Mesenchymal stem cell (in vitro differentiated cells and primary cell): Measurements from ENCODE around the gene SOX6.
"Not testable (repeated sequence)": the region's sequence is repeated elsewhere in the genome, so short reads cannot be mapped to it uniquely, and the experiment has no call there.

ENCODE experiments used
- DNase-seq: peaks from one replicate; pipeline ENCODE4 v3.0.0-alpha.2; 2013
- H2AFZ ChIP-seq: one replicate; pipeline ENCODE4 v1.6.1; 2013; ENCODE audit warnings: low read depth, mild to moderate bottlenecking, control low read depth, inconsistent platforms, low read length, moderate library complexity
- H2AK5ac ChIP-seq: 2 replicates; pipeline ENCODE4 v1.6.1; 2013; ENCODE audit warnings: low read length, moderate library complexity, mild to moderate bottlenecking, inconsistent platforms; ENCODE audit not compliant: severe bottlenecking
- H2BK120ac ChIP-seq: one replicate; pipeline ENCODE4 v1.6.1; 2013; ENCODE audit warnings: low read depth, mild to moderate bottlenecking, inconsistent platforms, low read length, moderate library complexity
- H2BK12ac ChIP-seq, 2 experiments: one replicate each; pipeline ENCODE4 v1.6.1; 2013; ENCODE audit warnings: inconsistent platforms in 2 of 2, low read length in 2 of 2, mild to moderate bottlenecking in 2 of 2, moderate library complexity in 2 of 2, control low read depth in 1 of 2
- H2BK15ac ChIP-seq: one replicate; pipeline ENCODE4 v1.6.1; 2013; ENCODE audit warnings: mild to moderate bottlenecking, low read depth, inconsistent platforms; ENCODE audit not compliant: poor library complexity, severe bottlenecking
- H2BK5ac ChIP-seq: 2 replicates; pipeline ENCODE4 v1.6.1; 2013; ENCODE audit warnings: low read depth, mild to moderate bottlenecking, low read length, control low read depth, inconsistent platforms; ENCODE audit not compliant: poor library complexity, severe bottlenecking
- H3K14ac ChIP-seq, 2 experiments: one replicate each; pipeline ENCODE4 v1.6.1; 2013; ENCODE audit warnings: inconsistent platforms in 2 of 2, low read length in 2 of 2, control low read depth in 1 of 2, mild to moderate bottlenecking in 1 of 2, moderate library complexity in 1 of 2
- H3K18ac ChIP-seq, 2 experiments: one replicate each; pipeline ENCODE4 v1.6.1; 2013; ENCODE audit warnings: inconsistent platforms in 2 of 2, low read length in 2 of 2, control low read depth in 1 of 2, low read depth in 1 of 2, mild to moderate bottlenecking in 1 of 2
- H3K23ac ChIP-seq, 2 experiments: one replicate each; pipeline ENCODE4 v1.6.1; 2013; ENCODE audit warnings: inconsistent platforms in 2 of 2, low read length in 2 of 2, mild to moderate bottlenecking in 2 of 2, moderate library complexity in 2 of 2, control low read depth in 1 of 2
- H3K27ac ChIP-seq: 2 replicates; pipeline ENCODE4 v1.5.1; 2013; ENCODE audit warnings: mild to moderate bottlenecking, moderate library complexity, low read length, control low read depth, inconsistent platforms; ENCODE audit not compliant: poor library complexity, severe bottlenecking
- H3K27me3 ChIP-seq, 2 experiments: 2 replicates each; pipeline versions ENCODE4 v1.6.1 to v1.7.0; 2013; ENCODE audit warnings: low read length in 2 of 2, mild to moderate bottlenecking in 2 of 2, moderate library complexity in 2 of 2, control low read depth in 1 of 2, inconsistent platforms in 1 of 2; ENCODE audit not compliant: control insufficient read depth in 1 of 2, insufficient read depth in 1 of 2
- H3K36me3 ChIP-seq, 2 experiments: 2 replicates each; pipeline versions ENCODE4 v1.6.1 to v1.7.0; 2013; ENCODE audit warnings: low read length in 2 of 2, control low read depth in 1 of 2, inconsistent platforms in 1 of 2, low read depth in 1 of 2, mild to moderate bottlenecking in 1 of 2; ENCODE audit not compliant: insufficient read depth in 2 of 2, control insufficient read depth in 1 of 2
- H3K4ac ChIP-seq, 2 experiments: one replicate each; pipeline ENCODE4 v1.6.1; 2013; ENCODE audit warnings: inconsistent platforms in 2 of 2, low read length in 2 of 2, mild to moderate bottlenecking in 2 of 2, moderate library complexity in 2 of 2, control low read depth in 1 of 2, low read depth in 1 of 2
- H3K4me1 ChIP-seq: 2 replicates; pipeline ENCODE4 v1.6.1; 2013; ENCODE audit warnings: low read depth, low read length, control low read depth; ENCODE audit not compliant: control insufficient read depth, insufficient read depth
- H3K4me2 ChIP-seq: 2 replicates; pipeline ENCODE4 v1.6.1; 2013; ENCODE audit warnings: low read length, mild to moderate bottlenecking, inconsistent platforms; ENCODE audit not compliant: poor library complexity, severe bottlenecking
- H3K4me3 ChIP-seq, 2 experiments: 2 replicates each; pipeline versions ENCODE4 v1.5.1 to v1.7.0; 2013; ENCODE audit warnings: low read length in 2 of 2, mild to moderate bottlenecking in 2 of 2, control low read depth in 1 of 2, low read depth in 1 of 2; ENCODE audit not compliant: insufficient read depth in 1 of 2
- H3K79me1 ChIP-seq: replicated peaks from 2 replicates; pipeline ENCODE4 v1.6.1; 2013; ENCODE audit warnings: mild to moderate bottlenecking, control low read depth, low read length, inconsistent platforms; ENCODE audit not compliant: poor library complexity, severe bottlenecking
- H3K9ac ChIP-seq: 2 replicates; pipeline ENCODE4 v1.7.0; 2013; ENCODE audit warnings: mild to moderate bottlenecking, low read length, moderate library complexity
- H3K9me3 ChIP-seq: 2 replicates; pipeline ENCODE4 v1.7.0; 2013; ENCODE audit warnings: mild to moderate bottlenecking, low read length; ENCODE audit not compliant: control insufficient read depth
- H4K8ac ChIP-seq: one replicate; pipeline ENCODE4 v1.6.1; 2013; ENCODE audit warnings: inconsistent platforms, mild to moderate bottlenecking, low read length, moderate library complexity
- H4K91ac ChIP-seq: one replicate; pipeline ENCODE4 v1.6.1; 2013; ENCODE audit warnings: mild to moderate bottlenecking, low read length, inconsistent platforms
- WGBS: methylation state at CpG from one replicate; pipeline ENCODE4 v1.1.7; 2013; ENCODE audit warnings: mixed read lengths; 5-methylcytosine and 5-hydroxymethylcytosine counted together

The SOX6 gene

DNA sequence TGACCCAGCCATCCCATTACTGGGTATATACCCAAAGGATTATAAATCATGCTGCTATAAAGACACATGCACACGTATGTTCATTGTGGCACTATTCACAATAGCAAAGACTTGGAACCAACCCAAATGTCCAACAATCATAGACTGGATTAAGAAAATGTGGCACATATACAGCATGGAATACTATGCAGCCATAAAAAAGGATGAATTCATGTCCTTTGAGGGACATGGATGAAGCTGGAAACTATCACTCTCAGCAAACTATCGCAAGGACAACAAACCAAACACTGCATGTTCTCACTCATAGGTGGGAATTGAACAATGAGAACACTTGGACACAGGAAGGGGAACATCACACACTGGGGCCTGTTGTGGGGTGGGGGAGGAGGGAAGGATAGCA, 209.4 kb downstream of the SOX6 start:
- H3K27me3 ChIP-seq, H2BK120ac ChIP-seq, H2AK5ac ChIP-seq, H2AFZ ChIP-seq, H3K4ac ChIP-seq, DNase-seq, H3K36me3 ChIP-seq, H3K4me1 ChIP-seq, H4K8ac ChIP-seq, H2BK15ac ChIP-seq, H3K9ac ChIP-seq, H3K23ac ChIP-seq, H2BK5ac ChIP-seq, H4K91ac ChIP-seq, H2BK12ac ChIP-seq, H3K18ac ChIP-seq, H3K9me3 ChIP-seq, H3K4me3 ChIP-seq, H3K14ac ChIP-seq, H3K4me2 ChIP-seq, H3K27ac ChIP-seq, H3K79me1 ChIP-seq: not testable (repeated sequence)
- WGBS = no CpG with 5 or more reads among the region's 2 CpGs

DNA sequence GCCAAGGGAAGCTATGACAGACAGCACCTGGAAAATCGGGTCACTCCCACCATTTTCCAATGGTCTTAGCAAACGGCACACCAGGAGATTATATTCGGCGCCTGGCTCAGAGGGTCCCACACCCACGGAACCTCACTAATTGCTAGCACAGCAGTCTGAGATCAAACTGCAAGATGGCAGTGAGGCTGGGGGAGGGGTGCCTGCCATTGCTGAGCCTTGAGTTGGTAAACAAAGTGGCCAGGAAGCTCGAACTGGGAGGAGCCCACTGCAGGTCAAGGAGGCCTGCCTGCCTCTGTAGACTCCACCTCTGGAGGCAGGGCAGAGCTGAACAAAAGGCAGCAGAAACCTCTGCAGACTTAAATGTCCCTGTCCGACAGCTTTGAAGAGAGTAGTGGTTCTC, 214.7 kb downstream of the SOX6 start:
- H2BK15ac ChIP-seq, H2BK12ac ChIP-seq, H3K4me1 ChIP-seq, H3K9ac ChIP-seq, H2BK5ac ChIP-seq, H3K4me2 ChIP-seq, H3K79me1 ChIP-seq, H2AK5ac ChIP-seq, H3K4ac ChIP-seq, H3K23ac ChIP-seq, H3K9me3 ChIP-seq, H3K18ac ChIP-seq, H2AFZ ChIP-seq, DNase-seq, H3K27ac ChIP-seq, H4K8ac ChIP-seq, H3K14ac ChIP-seq, H3K27me3 ChIP-seq, H2BK120ac ChIP-seq, H3K4me3 ChIP-seq, H3K36me3 ChIP-seq, H4K91ac ChIP-seq: not testable (repeated sequence)
- 94% methylated on average over 7 of the region's 7 CpGs for WGBS

DNA sequence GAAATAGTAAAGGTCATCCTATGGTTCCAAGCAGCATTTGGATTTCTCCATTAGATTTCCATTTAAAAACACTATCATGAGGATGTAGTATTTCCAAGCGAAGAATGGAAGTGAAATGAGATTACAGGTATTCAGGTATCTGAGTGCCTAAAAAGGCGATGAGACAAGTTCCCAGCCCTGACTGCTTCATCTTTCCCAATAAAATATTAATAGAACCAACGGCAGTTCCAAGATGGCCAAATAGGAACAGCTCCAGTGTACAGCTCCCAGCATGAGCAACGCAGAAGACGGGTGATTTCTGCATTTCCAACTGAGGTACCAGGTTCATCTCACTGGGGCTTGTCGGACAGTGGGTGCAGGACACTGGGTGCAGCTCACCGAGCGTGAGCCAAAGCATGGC, 215.2 kb downstream of the SOX6 start:
- not testable (repeated sequence) for H4K8ac ChIP-seq, H2AFZ ChIP-seq, H3K4me2 ChIP-seq, H3K4me3 ChIP-seq, H2BK5ac ChIP-seq, H3K36me3 ChIP-seq, DNase-seq, H3K4ac ChIP-seq, H3K9me3 ChIP-seq, H2BK12ac ChIP-seq, H2AK5ac ChIP-seq, H3K23ac ChIP-seq, H3K14ac ChIP-seq, H3K4me1 ChIP-seq, H4K91ac ChIP-seq, H2BK120ac ChIP-seq, H3K9ac ChIP-seq, H3K27me3 ChIP-seq, H3K18ac ChIP-seq, H2BK15ac ChIP-seq, H3K79me1 ChIP-seq, H3K27ac ChIP-seq
- 97% methylated on average over 7 of the region's 8 CpGs for WGBS

DNA sequence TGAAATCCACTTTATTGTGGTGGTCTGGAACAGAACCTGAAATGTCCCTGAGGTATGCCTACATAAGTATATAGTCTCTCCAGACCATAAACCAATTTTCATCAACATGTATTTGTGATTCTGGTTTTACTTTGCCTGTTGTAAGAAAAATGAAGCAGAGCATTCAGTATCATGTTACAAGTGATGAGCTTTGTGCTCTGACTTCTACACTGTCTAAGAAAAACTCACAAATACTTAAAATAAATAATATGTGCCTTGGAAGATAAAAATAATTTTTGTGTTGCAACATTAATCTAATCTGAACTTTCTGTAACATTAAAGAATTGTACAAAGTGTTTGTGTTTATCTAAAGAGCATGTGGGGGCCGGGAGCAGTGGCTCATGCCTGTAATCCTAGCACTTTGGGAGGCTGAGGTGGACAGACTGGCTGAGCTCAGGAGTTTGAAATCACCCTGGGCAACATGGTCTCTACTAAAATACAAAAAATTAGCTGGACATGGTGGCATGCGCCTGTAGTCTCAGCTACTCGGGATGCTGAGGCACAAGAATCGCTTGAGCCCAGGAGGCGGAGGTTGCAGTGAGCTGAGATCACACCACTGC, 219.5 kb downstream of the SOX6 start:
- no peak overlapping the region for H4K91ac ChIP-seq
- no peak for DNase-seq
- WGBS = 98% methylated on average over 5 of the region's 5 CpGs
- no peak overlapping the region for H2BK120ac ChIP-seq
- H2BK5ac ChIP-seq = no peak overlapping the region
- H3K18ac ChIP-seq = no peak overlapping the region
- no peak overlapping the region for H3K4ac ChIP-seq
- peaks cover 6% of the 10 kb centered on the region for H3K9me3 ChIP-seq
- no peak overlapping the region for H2AK5ac ChIP-seq
- no peaks in the 10 kb centered on the region for H3K27me3 ChIP-seq
- H3K14ac ChIP-seq = no peak overlapping the region
- H2AFZ ChIP-seq = no peak overlapping the region
- H3K79me1 ChIP-seq = peaks cover 1% of the 10 kb centered on the region
- no peak overlapping the region for H4K8ac ChIP-seq
- H3K4me3 ChIP-seq = no peak overlapping the region
- no peak overlapping the region for H2BK15ac ChIP-seq
- H3K23ac ChIP-seq = no peak overlapping the region
- no peaks in the 10 kb centered on the region for H3K4me1 ChIP-seq
- H3K4me2 ChIP-seq = no peak overlapping the region
- no peak overlapping the region for H3K9ac ChIP-seq
- no peaks in the 10 kb centered on the region for H3K36me3 ChIP-seq
- H3K27ac ChIP-seq = no peak overlapping the region
- H2BK12ac ChIP-seq = no peak overlapping the region
